BLaER1 (cell line): Measurements from ENCODE around the gene DYRK2.

Experiments used
- H3K27ac ChIP-seq: shearing (Covaris generic); formaldehyde crosslinking; 2 replicates; pipeline ENCODE4 v1.8.1; 2022
- H3K27me3 ChIP-seq: shearing (Covaris generic); formaldehyde crosslinking; 2 replicates; pipeline ENCODE4 v1.8.1; 2022
- H3K36me3 ChIP-seq: shearing (Covaris generic); formaldehyde crosslinking; 2 replicates; pipeline ENCODE4 v1.8.1; 2022
- H3K4me1 ChIP-seq: shearing (Covaris generic); formaldehyde crosslinking; 2 replicates; pipeline ENCODE4 v1.8.1; 2022
- H3K4me2 ChIP-seq: shearing (Covaris generic); formaldehyde crosslinking; 2 replicates; pipeline ENCODE4 v1.8.1; 2022
- H3K4me3 ChIP-seq: shearing (Covaris generic); formaldehyde crosslinking; 2 replicates; pipeline ENCODE4 v1.8.1; 2022
- H3K9ac ChIP-seq: shearing (Covaris generic); formaldehyde crosslinking; 2 replicates; pipeline ENCODE4 v1.8.1; 2022
- H3K9me3 ChIP-seq: shearing (Covaris generic); formaldehyde crosslinking; 2 replicates; pipeline ENCODE4 v1.8.1; 2022
- H4K20me1 ChIP-seq: shearing (Covaris generic); formaldehyde crosslinking; 2 replicates; pipeline ENCODE4 v1.8.1; 2022
- Cebpa-rat ChIP-seq: shearing (Covaris generic); IDR thresholded peaks from 2 replicates; pipeline ENCODE4 v1.8.1; 2022

Gene DYRK2

DNA sequence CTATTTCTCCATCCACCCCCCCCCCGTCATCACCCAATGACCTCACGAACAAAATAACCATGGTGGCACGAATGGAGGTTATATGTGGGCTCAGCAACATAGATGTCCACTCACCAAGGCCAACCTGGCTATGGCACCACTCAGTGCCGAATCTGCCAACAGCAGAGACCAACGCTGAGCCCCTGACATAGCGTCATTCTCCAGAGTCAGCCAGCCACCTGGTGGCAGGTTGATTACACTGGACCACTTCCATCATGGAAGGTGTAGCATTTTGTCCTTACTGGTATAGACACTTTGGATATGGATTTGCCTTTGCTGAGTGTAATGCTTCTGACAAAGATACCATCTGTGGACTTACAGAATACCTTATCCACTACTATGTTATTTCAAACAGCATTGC is 24.2 kb upstream of the DYRK2 start:
- no peak for TF ChIP-seq Cebpa-rat
- Histone ChIP-seq H3K4me3 (no peak overlapping the region), H3K9me3 (no peaks in the 10 kb centered on the region), H3K36me3 (no peaks in the 10 kb centered on the region), H4K20me1 (no peaks in the 10 kb centered on the region), H3K4me2 (no peak overlapping the region), H3K27me3 (no peaks in the 10 kb centered on the region), H3K4me1 (peaks cover 5% of the 10 kb centered on the region; the same call in 1 of the 2 replicates), H3K9ac (no peak overlapping the region), H3K27ac (no peak overlapping the region)

DNA sequence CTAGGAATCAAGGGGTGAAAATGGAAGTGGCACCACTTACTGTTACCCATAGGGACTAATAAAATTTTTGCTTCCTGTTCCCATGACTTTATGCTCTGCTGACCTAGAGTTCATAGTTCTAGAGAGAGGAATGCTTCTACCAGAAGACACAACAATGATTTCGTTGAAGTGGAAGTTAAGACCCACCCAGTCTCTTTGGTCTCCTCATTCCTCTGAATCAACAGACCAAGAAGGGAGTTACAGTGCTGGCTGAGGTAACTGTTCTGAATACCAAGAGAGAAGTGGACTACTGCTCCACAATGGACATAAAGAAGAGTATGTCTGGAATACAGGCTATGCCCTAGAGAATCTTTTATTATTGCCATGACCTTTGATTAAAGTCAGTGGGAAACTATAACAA is 23.5 kb upstream of the DYRK2 start:
- no peaks in the 10 kb centered on the region for H3K27me3 ChIP-seq
- no peak for TF ChIP-seq Cebpa-rat
- no peak overlapping the region for H3K9ac ChIP-seq
- H3K36me3 ChIP-seq, result no peaks in the 10 kb centered on the region
- H3K4me1 ChIP-seq, result peaks cover 8% of the 10 kb centered on the region
- peak overlapping the region; percentile 6; the same call in 1 of the 2 replicates for H3K4me2 ChIP-seq
- H3K4me3 ChIP-seq, result no peak overlapping the region
- H3K27ac ChIP-seq, result no peak overlapping the region
- no peaks in the 10 kb centered on the region for H3K9me3 ChIP-seq
- H4K20me1 ChIP-seq, result no peaks in the 10 kb centered on the region

DNA sequence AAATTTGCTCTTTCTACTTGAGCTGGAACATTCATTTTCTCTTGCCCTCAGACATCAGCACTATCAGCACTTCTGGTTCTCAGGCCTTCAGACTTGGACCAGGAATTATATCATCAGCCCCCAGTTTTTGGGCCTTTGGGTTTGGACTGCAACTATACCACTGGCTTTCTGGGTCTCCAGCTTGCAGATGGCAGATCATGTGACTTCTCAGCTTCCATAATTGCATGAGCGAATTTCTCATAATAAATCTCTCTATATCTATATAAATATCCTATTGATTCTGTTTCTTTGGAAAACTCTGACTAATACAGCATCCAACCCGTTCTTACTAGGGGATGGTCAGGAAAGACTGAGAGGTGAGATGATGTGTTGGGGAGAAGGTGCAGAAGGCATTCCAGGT is 22.4 kb upstream of the DYRK2 start:
- H3K27me3 ChIP-seq, result no peaks in the 10 kb centered on the region
- H3K9me3 ChIP-seq, result no peaks in the 10 kb centered on the region
- H3K4me2 ChIP-seq, result no peak overlapping the region
- no peaks in the 10 kb centered on the region for H4K20me1 ChIP-seq
- no peak overlapping the region for H3K9ac ChIP-seq
- no peaks in the 10 kb centered on the region for H3K36me3 ChIP-seq
- H3K4me1 ChIP-seq, result peaks cover 20% of the 10 kb centered on the region
- no peak overlapping the region for H3K4me3 ChIP-seq
- no peak for TF ChIP-seq Cebpa-rat
- no peak overlapping the region for H3K27ac ChIP-seq

DNA sequence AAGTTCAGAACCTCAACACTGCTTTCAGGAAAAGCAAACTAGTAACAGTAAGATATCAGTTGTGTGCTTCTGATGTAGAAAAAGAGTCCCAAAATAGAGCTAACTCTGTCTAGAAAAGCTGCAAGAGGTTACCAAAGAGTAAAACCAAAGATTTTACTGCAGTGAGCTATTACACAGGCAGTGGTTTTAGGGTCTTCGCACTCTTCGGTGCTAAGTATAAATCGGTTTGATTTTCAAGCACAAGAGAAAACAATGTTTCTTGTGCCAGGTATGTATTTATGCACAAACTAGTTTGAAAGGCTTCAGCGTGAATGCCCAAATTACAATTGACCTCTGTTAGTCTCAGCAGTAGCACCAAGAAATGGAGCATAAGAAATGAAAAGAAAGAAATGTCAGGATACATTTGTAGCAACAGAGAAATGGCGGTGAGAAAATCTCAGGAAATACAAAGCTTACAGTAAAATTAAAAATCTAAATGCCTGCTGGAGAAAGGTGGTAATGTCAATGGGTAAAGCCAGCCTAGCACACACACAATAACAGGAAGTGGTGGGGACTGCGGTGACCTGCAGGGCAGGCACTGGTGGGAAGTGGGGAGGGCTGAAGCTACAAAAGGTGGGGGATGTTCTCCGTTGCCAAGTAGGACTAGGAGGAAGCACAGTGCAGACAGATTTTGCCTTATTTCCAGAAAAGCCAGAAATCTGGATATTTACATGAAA is 18.0 kb upstream of the DYRK2 start:
- Histone ChIP-seq H3K27ac (peak overlapping the region; percentile 76), H3K4me2 (peak overlapping the region; percentile 56), H4K20me1 (no peaks in the 10 kb centered on the region), H3K4me3 (no peak overlapping the region; the same call in 1 of the 2 replicates), H3K9me3 (no peaks in the 10 kb centered on the region), H3K4me1 (peaks cover 24% of the 10 kb centered on the region), H3K9ac (peak overlapping the region; percentile 44; the same call in 1 of the 2 replicates), H3K27me3 (no peaks in the 10 kb centered on the region), H3K36me3 (no peaks in the 10 kb centered on the region)
- no peak for TF ChIP-seq Cebpa-rat

DNA sequence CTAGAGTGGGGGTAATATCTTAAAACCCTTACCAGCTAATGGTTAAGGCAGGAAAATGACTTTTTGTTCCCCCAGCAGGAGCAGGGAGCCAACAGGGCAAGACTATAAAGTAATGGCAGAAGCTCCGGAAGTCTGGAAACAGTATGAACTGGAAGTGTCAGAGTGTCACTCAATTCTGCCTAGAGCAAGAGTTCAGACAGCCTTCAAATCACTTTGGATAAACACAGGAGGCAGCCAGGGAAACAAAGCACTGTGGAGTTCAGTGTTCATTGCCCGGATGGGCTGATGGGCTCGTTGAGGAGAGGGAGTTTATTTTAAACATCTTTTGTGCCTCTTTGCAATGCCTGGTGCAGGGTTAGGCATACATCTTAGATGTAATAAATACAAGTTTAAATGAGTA is 16.5 kb upstream of the DYRK2 start:
- Histone ChIP-seq H3K4me2 (no peak overlapping the region), H4K20me1 (no peaks in the 10 kb centered on the region), H3K36me3 (no peaks in the 10 kb centered on the region), H3K4me1 (peaks cover 24% of the 10 kb centered on the region), H3K27ac (no peak overlapping the region), H3K9ac (no peak overlapping the region), H3K4me3 (no peak overlapping the region), H3K9me3 (no peaks in the 10 kb centered on the region), H3K27me3 (no peaks in the 10 kb centered on the region)
- no peak for TF ChIP-seq Cebpa-rat

DNA sequence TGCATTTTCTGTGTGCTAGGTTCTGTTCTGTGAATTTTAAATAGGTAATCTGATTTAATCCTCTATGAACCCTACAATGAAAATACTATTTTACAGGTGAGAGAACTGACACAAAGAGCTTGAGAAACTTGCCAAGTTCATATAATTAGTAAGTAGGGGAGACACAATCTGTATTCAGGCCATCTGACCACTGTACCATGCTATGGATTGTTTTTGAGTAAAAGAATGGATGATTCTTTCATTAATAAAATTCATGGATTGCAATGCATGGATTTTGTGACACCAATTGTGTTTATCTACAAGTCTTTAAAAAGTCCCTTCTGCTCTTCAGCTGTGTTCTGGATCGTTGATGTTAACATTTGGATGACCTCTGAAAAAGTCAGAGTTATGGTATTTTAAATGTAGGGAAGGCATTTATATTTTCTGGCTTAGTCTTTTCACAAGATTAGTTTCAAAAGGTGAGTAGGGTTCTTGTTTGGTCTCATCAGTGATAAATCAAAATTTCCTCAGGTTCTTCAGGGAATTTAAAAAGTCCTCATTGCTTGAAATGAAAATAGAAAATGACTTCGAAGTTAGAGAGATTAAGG is 15.4 kb upstream of the DYRK2 start:
- TF ChIP-seq Cebpa-rat, result no peak
- H3K27ac ChIP-seq, result no peak overlapping the region
- H3K36me3 ChIP-seq, result no peaks in the 10 kb centered on the region
- H3K4me3 ChIP-seq, result no peak overlapping the region
- H3K9me3 ChIP-seq, result no peaks in the 10 kb centered on the region
- no peak overlapping the region for H3K9ac ChIP-seq
- H3K27me3 ChIP-seq, result no peaks in the 10 kb centered on the region
- H3K4me2 ChIP-seq, result no peak overlapping the region
- no peaks in the 10 kb centered on the region for H4K20me1 ChIP-seq
- peaks cover 24% of the 10 kb centered on the region for H3K4me1 ChIP-seq

DNA sequence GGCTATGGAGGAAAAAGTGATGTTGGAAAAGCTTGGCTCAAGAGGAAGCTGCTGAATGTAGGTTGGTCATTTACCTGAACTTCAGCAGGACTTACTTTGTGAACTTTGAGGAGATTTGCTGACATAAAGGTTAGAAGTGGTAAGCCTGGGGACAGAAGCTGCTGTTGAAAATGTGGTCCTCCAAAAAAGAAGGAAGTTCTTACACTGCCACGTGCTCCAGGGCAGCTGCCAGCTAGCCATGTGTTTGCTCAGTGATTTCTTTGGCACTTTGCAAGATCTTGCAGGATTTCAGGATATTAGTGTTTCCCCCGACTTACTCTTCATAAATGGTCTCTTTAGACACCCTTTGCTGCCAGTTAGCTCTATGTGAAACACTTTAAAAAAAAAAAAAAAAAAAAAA is 14.8 kb upstream of the DYRK2 start:
- TF ChIP-seq Cebpa-rat, result no peak
- Histone ChIP-seq H3K9me3 (no peaks in the 10 kb centered on the region), H3K4me2 (no peak overlapping the region), H3K27ac (no peak overlapping the region), H4K20me1 (no peaks in the 10 kb centered on the region), H3K27me3 (no peaks in the 10 kb centered on the region; the same call in 1 of the 2 replicates), H3K9ac (no peak overlapping the region), H3K4me1 (peaks cover 24% of the 10 kb centered on the region), H3K36me3 (no peaks in the 10 kb centered on the region), H3K4me3 (no peak overlapping the region)

DNA sequence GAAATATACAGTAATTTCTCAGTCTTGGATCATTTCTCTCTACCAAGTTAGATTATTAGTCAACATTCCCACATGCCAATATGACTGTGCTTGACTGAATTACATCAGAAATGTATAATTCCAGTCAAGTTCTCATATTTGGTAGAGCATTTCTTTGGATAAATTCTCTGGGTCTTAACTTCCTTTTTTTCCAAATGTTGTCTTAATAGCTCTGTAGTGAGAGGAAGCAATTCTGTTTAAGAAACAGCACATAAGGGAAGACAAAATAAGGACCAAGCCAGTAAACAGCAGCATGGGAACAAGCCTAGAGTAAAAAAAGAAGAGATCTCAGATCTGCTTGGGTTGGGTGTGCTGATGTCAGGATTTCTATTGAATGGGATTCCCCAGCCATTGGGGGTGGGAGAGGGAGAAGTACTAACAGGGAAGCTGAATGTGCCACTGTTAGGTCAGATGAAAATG is 14.2 kb upstream of the DYRK2 start:
- H3K4me3 ChIP-seq, result no peak overlapping the region
- H3K27ac ChIP-seq, result no peak overlapping the region
- H3K27me3 ChIP-seq, result no peaks in the 10 kb centered on the region; the same call in 1 of the 2 replicates
- TF ChIP-seq Cebpa-rat, result no peak
- H3K9ac ChIP-seq, result no peak overlapping the region
- peaks cover 24% of the 10 kb centered on the region for H3K4me1 ChIP-seq
- no peaks in the 10 kb centered on the region for H3K36me3 ChIP-seq
- no peak overlapping the region for H3K4me2 ChIP-seq
- H4K20me1 ChIP-seq, result no peaks in the 10 kb centered on the region
- H3K9me3 ChIP-seq, result no peaks in the 10 kb centered on the region

DNA sequence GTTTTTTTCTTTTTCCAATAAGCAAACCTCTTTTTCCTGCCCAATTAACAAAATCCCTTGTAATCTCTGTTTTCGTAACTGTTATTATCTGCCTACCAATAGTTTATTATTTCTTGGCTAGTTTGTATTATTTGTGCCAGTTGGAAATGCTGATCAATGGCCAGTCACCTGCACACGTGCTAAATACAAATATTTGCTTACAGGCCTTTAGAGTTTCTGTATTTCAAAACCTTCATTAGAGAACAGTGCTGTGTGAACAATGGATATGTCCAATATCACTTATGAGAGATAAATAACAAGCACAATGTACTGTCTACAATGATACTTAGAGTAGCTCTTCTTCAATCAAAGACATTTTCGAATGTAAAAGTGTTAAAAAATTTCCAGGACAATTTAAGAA is 10.8 kb upstream of the DYRK2 start:
- Histone ChIP-seq H3K36me3 (no peaks in the 10 kb centered on the region), H3K9me3 (no peaks in the 10 kb centered on the region)
- no peak for TF ChIP-seq Cebpa-rat

DNA sequence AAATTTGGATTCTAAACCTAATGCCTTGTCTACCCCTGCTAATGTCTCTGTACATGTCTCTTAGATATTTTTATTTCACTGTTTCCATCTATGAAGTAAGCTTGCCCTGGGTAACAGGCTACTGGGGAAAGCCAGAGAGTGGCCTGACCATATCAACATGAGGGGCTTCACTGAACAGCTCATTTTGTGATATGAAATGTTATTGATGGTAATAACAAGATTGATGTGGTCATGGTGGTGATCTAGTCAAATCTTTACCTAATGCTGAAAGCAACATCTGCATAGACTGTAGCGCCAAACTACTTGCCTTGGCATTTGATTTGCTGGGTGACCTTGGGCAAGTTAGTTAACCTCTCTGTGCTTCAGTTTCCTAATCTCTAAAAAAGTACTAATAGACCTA is 9.9 kb upstream of the DYRK2 start:
- H3K4me3 ChIP-seq, result no peak overlapping the region
- no peak for TF ChIP-seq Cebpa-rat
- no peaks in the 10 kb centered on the region for H3K9me3 ChIP-seq
- H3K9ac ChIP-seq, result no peak overlapping the region
- H3K27me3 ChIP-seq, result no peaks in the 10 kb centered on the region; the same call in 1 of the 2 replicates
- H3K4me1 ChIP-seq, result no peaks in the 10 kb centered on the region
- H4K20me1 ChIP-seq, result no peaks in the 10 kb centered on the region
- no peak overlapping the region for H3K27ac ChIP-seq
- no peak overlapping the region for H3K4me2 ChIP-seq
- no peaks in the 10 kb centered on the region for H3K36me3 ChIP-seq

More for the DNA sequence above, 10.8 kb upstream of the DYRK2 start:
- no peaks in the 10 kb centered on the region for H4K20me1 ChIP-seq
- H3K27ac ChIP-seq, result no peak overlapping the region
- no peaks in the 10 kb centered on the region for H3K4me1 ChIP-seq
- H3K4me3 ChIP-seq, result no peak overlapping the region
- H3K4me2 ChIP-seq, result no peak overlapping the region
- no peaks in the 10 kb centered on the region; the same call in 1 of the 2 replicates for H3K27me3 ChIP-seq
- no peak overlapping the region for H3K9ac ChIP-seq
